ENCODE results near the gene ADAMTS19. TPM values are rescaled to one million over a fixed set of nuclear protein-coding genes. Genes with fewer than 3 reads are reported as not detected.

ADAMTS19 gene
- total and polyA plus RNA-seq, 2 of the 13 experiments (the other 11 are each of a cell fraction or from before 2014, with no cell fraction given): not detected

- TF ChIP-seq, protein P1, sequence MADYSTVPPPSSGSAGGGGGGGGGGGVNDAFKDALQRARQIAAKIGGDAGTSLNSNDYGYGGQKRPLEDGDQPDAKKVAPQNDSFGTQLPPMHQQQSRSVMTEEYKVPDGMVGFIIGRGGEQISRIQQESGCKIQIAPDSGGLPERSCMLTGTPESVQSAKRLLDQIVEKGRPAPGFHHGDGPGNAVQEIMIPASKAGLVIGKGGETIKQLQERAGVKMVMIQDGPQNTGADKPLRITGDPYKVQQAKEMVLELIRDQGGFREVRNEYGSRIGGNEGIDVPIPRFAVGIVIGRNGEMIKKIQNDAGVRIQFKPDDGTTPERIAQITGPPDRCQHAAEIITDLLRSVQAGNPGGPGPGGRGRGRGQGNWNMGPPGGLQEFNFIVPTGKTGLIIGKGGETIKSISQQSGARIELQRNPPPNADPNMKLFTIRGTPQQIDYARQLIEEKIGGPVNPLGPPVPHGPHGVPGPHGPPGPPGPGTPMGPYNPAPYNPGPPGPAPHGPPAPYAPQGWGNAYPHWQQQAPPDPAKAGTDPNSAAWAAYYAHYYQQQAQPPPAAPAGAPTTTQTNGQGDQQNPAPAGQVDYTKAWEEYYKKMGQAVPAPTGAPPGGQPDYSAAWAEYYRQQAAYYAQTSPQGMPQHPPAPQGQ (CRISPR knock-in tag; IDR thresholded peaks at IDR 0.05; ENCODE audit: borderline replicate concordance): no peak
Measured at GRCh38 chr5:129630101-129630500, 170.0 kb downstream of the ADAMTS19 start (continued).

- H3K27ac ChIP-seq (ENCODE audit: extremely low read length, insufficient read depth, low read length): no peak overlapping the region
- no peaks in the 10 kb centered on the region for H3K27me3 ChIP-seq (ENCODE audit: control insufficient read depth in 1 of 2, insufficient read depth in 2 of 2, low read length in 2 of 2)
- BruUV-seq (replicated peaks): no TSS peak
- no peaks in the 10 kb centered on the region for H3K36me3 ChIP-seq (replicated peaks in 1 of 2; ENCODE audit: control insufficient read depth in 1 of 2, insufficient read depth in 2 of 2, low read length in 2 of 2)
- intact Hi-C loops (cut with micrococcal nuclease; ENCODE audit: unreplicated experiment): no loop called here
- H3K79me2 ChIP-seq (ENCODE audit: insufficient read depth, low read length): no peaks in the 10 kb centered on the region
- no peak for DNase-seq (ENCODE audit: low spot score)
- in situ Hi-C loops (cut with HindIII; ENCODE audit: extremely low pct_ligation_motif_present, low pct_unique_long_range_greater_than_20kb): no loop called here
- no peak overlapping the region for H3K9ac ChIP-seq (ENCODE audit: insufficient read depth, low read depth, low read length)
- no peaks in the 10 kb centered on the region for H3K9me3 ChIP-seq (ENCODE audit: low read length)
- H4K20me1 ChIP-seq (ENCODE audit: insufficient read depth, low read length): no peaks in the 10 kb centered on the region
- no peaks in the 10 kb centered on the region for H3K4me1 ChIP-seq (ENCODE audit: insufficient read depth, low read length)
- no peak for ATAC-seq
- no peak overlapping the region for H3K4me3 ChIP-seq (replicated peaks in 1 of 3; ENCODE audit: insufficient read depth in 1 of 3, low read depth in 2 of 3, low read length in 3 of 3)
- POLR2A ChIA-PET: no interaction called here
- H2AFZ ChIP-seq (ENCODE audit: low read length): no peak overlapping the region
- no peak overlapping the region for H3K4me2 ChIP-seq (ENCODE audit: low read depth, low read length)
- no peak for FAIRE-seq
- CTCF ChIA-PET (ENCODE audit: low intra/inter-chr PET ratio, low total read pairs): no interaction called here
- no peak for TF ChIP-seq GATAD1 (CRISPR knock-in tag; IDR thresholded peaks at IDR 0.05)
- TF ChIP-seq KDM4B (CRISPR knock-in tag; IDR thresholded peaks at IDR 0.05): no peak
- no peak for TF ChIP-seq ZNF296 (CRISPR knock-in tag; conservative IDR thresholded peaks at IDR 0.05)
- TF ChIP-seq MAZ (IDR thresholded peaks at IDR 0.05; ENCODE audit: borderline replicate concordance, low read depth, low read length): no peak
- no peak for TF ChIP-seq MAZ (CRISPR knock-in tag; IDR thresholded peaks at IDR 0.05; ENCODE audit: low read depth)
- no peak for TF ChIP-seq ZNF333 (CRISPR knock-in tag; IDR thresholded peaks at IDR 0.05; ENCODE audit: borderline replicate concordance)
- no peak for TF ChIP-seq ZBTB21 (CRISPR knock-in tag; IDR thresholded peaks at IDR 0.05)
- no peak for TF ChIP-seq BATF2 (CRISPR knock-in tag; IDR thresholded peaks at IDR 0.05)
- no peak for TF ChIP-seq KMT2B (CRISPR knock-in tag; IDR thresholded peaks at IDR 0.05)
- TF ChIP-seq HOXA5 (CRISPR knock-in tag; IDR thresholded peaks at IDR 0.05): no peak
- TF ChIP-seq ZBTB40 (IDR thresholded peaks at IDR 0.05): no peak
- TF ChIP-seq ZBTB40 (CRISPR knock-in tag; IDR thresholded peaks at IDR 0.05): no peak
Measured at GRCh38 chr5:129631961-129632360, 171.9 kb downstream of the ADAMTS19 start.

All from HepG2 (cell line).